Chondrocyte (in vitro differentiated cells): ENCODE results near the gene CNKSR3. TPM values are rescaled to one million over a fixed set of nuclear protein-coding genes. Genes with fewer than 3 reads are reported as not detected.
A peak's percentile ranks its signal among the peaks of the same experiment; 100 is the strongest.

Experiments used
- DNase-seq: peaks from one replicate; pipeline ENCODE4 v3.0.0; 2021; ENCODE audit warnings: mixed read lengths, low spot score
- H3K27ac Mint-ChIP-seq: one replicate; pipeline ENCODE4 v1.8.0; 2021; ENCODE audit warnings: mild to moderate bottlenecking, moderate library complexity, mixed read lengths; ENCODE audit not compliant: unreplicated experiment
- H3K27me3 Mint-ChIP-seq: 2 replicates; pipeline ENCODE4 v1.8.0; 2021; ENCODE audit warnings: low read depth, mixed read lengths
- H3K36me3 Mint-ChIP-seq: 2 replicates; pipeline ENCODE4 v1.8.0; 2021; ENCODE audit warnings: low read depth, mixed read lengths
- H3K4me1 Mint-ChIP-seq: 2 replicates; pipeline ENCODE4 v1.8.0; 2021; ENCODE audit warnings: low read depth, mild to moderate bottlenecking, mixed read lengths
- H3K4me3 Mint-ChIP-seq: one replicate; pipeline ENCODE4 v1.8.0; 2021; ENCODE audit warnings: mild to moderate bottlenecking, moderate library complexity, mixed read lengths; ENCODE audit not compliant: unreplicated experiment
- H3K9me3 Mint-ChIP-seq: 2 replicates; pipeline ENCODE4 v1.8.0; 2021; ENCODE audit warnings: low read depth, mixed read lengths
- total RNA-seq: library from RNA; stranded (reverse); gene quantifications from 3 replicates; pipeline ENCODE4 v1.2.1, GENCODE V29; 2021
- TF ChIP-seq, protein P1 (sequence below): fragments of 200-600 bp; sonication (generic); IDR thresholded peaks from 2 replicates; pipeline ENCODE4 v1.5.0; 2021; ENCODE audit warnings: antibody characterized with exemption, mild to moderate bottlenecking, moderate library complexity

The CNKSR3 gene
- total RNA-seq, 1 donor from 2014 or later: 14.2 TPM

- H3K9me3 Mint-ChIP-seq: peaks cover 2% of the 10 kb centered on the region
- DNase-seq: no peak
These were observed 160.2 kb downstream of the CNKSR3 start for GRCh38 chr6:154350293-154350692.

DNA sequence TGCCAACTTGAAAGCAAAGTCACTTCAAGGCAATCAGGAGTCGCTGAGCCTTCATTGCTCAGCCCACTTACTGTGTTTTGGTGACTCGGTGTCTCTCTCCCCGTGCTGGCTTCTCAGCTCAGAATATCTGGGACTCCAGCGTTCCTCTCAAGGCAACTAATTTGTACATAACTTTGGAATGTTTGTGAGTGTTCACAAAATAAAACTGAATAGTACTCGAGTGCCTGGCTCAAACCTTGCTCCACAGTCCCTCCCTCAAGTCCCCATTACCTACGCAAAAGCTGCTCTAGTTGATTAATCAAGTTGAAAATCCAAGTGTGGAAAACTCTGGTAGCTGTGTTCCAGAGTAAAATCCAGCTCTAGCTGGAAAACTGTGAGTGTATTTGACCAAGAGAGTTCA lies 162.5 kb downstream of the CNKSR3 start:
- TF ChIP-seq, protein P1, sequence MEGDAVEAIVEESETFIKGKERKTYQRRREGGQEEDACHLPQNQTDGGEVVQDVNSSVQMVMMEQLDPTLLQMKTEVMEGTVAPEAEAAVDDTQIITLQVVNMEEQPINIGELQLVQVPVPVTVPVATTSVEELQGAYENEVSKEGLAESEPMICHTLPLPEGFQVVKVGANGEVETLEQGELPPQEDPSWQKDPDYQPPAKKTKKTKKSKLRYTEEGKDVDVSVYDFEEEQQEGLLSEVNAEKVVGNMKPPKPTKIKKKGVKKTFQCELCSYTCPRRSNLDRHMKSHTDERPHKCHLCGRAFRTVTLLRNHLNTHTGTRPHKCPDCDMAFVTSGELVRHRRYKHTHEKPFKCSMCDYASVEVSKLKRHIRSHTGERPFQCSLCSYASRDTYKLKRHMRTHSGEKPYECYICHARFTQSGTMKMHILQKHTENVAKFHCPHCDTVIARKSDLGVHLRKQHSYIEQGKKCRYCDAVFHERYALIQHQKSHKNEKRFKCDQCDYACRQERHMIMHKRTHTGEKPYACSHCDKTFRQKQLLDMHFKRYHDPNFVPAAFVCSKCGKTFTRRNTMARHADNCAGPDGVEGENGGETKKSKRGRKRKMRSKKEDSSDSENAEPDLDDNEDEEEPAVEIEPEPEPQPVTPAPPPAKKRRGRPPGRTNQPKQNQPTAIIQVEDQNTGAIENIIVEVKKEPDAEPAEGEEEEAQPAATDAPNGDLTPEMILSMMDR: no peak
- no peak overlapping the region for H3K4me3 Mint-ChIP-seq

More at GRCh38 chr6:154350293-154350692, 160.2 kb downstream of the CNKSR3 start:
- Mint-ChIP-seq H3K4me3 (no peak overlapping the region), H3K27ac (no peak overlapping the region), H3K4me1 (peaks cover 5% of the 10 kb centered on the region), H3K27me3 (no peaks in the 10 kb centered on the region), H3K36me3 (no peaks in the 10 kb centered on the region)
- TF ChIP-seq, protein P1: no peak

DNA sequence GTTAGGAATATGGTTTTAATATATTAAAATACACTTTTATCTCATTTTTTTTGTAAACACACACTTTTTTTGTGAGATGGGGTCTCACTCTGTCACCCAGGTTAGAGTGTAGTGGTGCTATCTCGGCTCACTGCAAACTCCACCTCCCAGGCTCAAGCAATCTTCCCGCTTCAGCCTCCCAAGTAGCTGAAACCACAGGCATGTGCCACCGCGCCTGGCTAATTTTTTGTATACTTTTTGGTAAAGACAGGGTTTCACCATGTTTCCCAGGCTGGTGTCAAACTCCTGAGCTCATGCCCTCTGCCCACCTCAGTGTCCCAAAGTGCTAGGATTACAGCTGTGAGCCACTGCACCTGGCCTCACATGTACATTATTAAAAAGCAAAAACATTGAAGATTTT lies 164.7 kb downstream of the CNKSR3 start:
- no peak for DNase-seq
- Mint-ChIP-seq H3K36me3 (no peaks in the 10 kb centered on the region), H3K4me1 (peaks cover 4% of the 10 kb centered on the region), H3K9me3 (peaks cover 2% of the 10 kb centered on the region), H3K27ac (no peak overlapping the region), H3K4me3 (no peak overlapping the region), H3K27me3 (no peaks in the 10 kb centered on the region)
- TF ChIP-seq, protein P1: no peak

More for the DNA sequence above, 162.5 kb downstream of the CNKSR3 start:
- Mint-ChIP-seq H3K27me3 (no peaks in the 10 kb centered on the region), H3K27ac (no peak overlapping the region), H3K9me3 (peaks cover 2% of the 10 kb centered on the region), H3K36me3 (no peaks in the 10 kb centered on the region), H3K4me1 (no peaks in the 10 kb centered on the region)
- no peak for DNase-seq

GRCh38 chr6:154343473-154344308 lies 166.8 kb downstream of the CNKSR3 start:
- Mint-ChIP-seq H3K27me3 (no peaks in the 10 kb centered on the region), H3K9me3 (peaks cover 2% of the 10 kb centered on the region), H3K36me3 (no peaks in the 10 kb centered on the region), H3K4me3 (no peak overlapping the region), H3K4me1 (peaks cover 4% of the 10 kb centered on the region), H3K27ac (no peak overlapping the region)
- TF ChIP-seq, protein P1: peak; percentile 60
- DNase-seq: no peak

DNA sequence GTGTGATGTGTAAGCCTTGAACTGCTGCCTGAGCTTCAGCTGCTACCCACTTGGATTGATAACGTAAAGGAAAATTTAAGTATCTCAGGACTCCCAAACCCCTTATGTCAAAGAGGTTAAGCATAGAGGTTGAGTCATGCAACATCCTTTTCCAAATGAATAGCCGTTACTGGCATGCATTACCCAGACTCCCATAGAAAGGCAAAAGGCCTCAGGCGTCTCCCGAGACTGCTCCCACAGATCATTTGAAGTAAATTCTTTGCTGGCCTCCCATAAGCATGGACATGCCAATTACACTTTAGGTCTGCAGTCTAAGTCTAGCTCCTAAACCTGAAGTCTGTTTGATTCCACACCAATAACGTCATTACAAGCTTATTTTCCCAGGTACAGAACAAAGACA lies 168.6 kb downstream of the CNKSR3 start:
- H3K27me3 Mint-ChIP-seq: no peaks in the 10 kb centered on the region
- no peak overlapping the region for H3K27ac Mint-ChIP-seq
- no peak overlapping the region for H3K4me3 Mint-ChIP-seq
- H3K4me1 Mint-ChIP-seq: peaks cover 4% of the 10 kb centered on the region
- no peaks in the 10 kb centered on the region for H3K36me3 Mint-ChIP-seq
- TF ChIP-seq, protein P1: no peak
- DNase-seq: no peak
- peaks cover 2% of the 10 kb centered on the region for H3K9me3 Mint-ChIP-seq
